HL-60 (cell line): ENCODE data around the gene ANAPC13.

Experiments used
- DNase-seq, 2 experiments: peaks; one replicate each; pipeline ENCODE4 v3.0.0-alpha.2; 2010 to 2020; ENCODE audit warnings: low read depth in 1 of 2, low spot score in 1 of 2
- H3K27ac ChIP-seq: fragments of 250-450 bp; sonication (Bioruptor Pico); replicated peaks from 2 replicates; pipeline ENCODE4 v1.5.1; 2020; ENCODE audit warnings: mild to moderate bottlenecking, moderate library complexity
- H3K27me3 ChIP-seq: fragments of 250-450 bp; sonication (Bioruptor Pico); 2 replicates; pipeline ENCODE4 v1.5.1; 2021; ENCODE audit warnings: mild to moderate bottlenecking, moderate library complexity; ENCODE audit not compliant: insufficient read depth, poor library complexity, severe bottlenecking
- H3K4me3 ChIP-seq: replicated peaks from 2 replicates; pipeline ENCODE4 v1.5.1; 2011; ENCODE audit warnings: mild to moderate bottlenecking, control low read depth, low read length; ENCODE audit not compliant: insufficient read depth
- GABPA ChIP-seq: IDR thresholded peaks from 2 replicates; pipeline ENCODE4 v1.6.1; 2012; ENCODE audit warnings: low read depth
- POLR2AphosphoS5 ChIP-seq: IDR thresholded peaks from 2 replicates; pipeline ENCODE4 v1.6.1; 2012; ENCODE audit warnings: low read depth
- SPI1 ChIP-seq: IDR thresholded peaks from 2 replicates; pipeline ENCODE4 v1.6.1; 2012; ENCODE audit warnings: low read depth, mild to moderate bottlenecking, borderline replicate concordance
- long read RNA-seq: library from polyadenylated mRNA; unstranded; transcript quantifications from one replicate; pipeline ENCODE4 v2.0.0, GENCODE V29; 2020
- TF ChIP-seq, protein P1 (sequence below): IDR thresholded peaks from one replicate; pipeline ENCODE4 v1.5.1; 2011; ENCODE audit warnings: low read length, control low read depth, inconsistent platforms; ENCODE audit not compliant: insufficient read depth
- TF ChIP-seq, protein P2 (sequence below): IDR thresholded peaks from 2 replicates; pipeline ENCODE4 v1.6.1; 2012; ENCODE audit warnings: low read depth; ENCODE audit not compliant: insufficient replicate concordance

Gene ANAPC13, protein sequence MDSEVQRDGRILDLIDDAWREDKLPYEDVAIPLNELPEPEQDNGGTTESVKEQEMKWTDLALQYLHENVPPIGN
- long read RNA-seq, transcript ANAPC13-204 (3 exons, 1,840 nt): minor isoform, 94 of 240 reads
- long read RNA-seq, transcript ANAPC13-206 (3 exons, 1,420 nt): minor isoform, 8 of 240 reads
- long read RNA-seq, transcript ANAPC13-201 (3 exons, 1,209 nt): major isoform, 132 of 240 reads
- long read RNA-seq, partial matches to known transcripts: 0 of 240 reads
- long read RNA-seq, other reads (novel, unspliced or antisense): 4 of 240 reads

DNA sequence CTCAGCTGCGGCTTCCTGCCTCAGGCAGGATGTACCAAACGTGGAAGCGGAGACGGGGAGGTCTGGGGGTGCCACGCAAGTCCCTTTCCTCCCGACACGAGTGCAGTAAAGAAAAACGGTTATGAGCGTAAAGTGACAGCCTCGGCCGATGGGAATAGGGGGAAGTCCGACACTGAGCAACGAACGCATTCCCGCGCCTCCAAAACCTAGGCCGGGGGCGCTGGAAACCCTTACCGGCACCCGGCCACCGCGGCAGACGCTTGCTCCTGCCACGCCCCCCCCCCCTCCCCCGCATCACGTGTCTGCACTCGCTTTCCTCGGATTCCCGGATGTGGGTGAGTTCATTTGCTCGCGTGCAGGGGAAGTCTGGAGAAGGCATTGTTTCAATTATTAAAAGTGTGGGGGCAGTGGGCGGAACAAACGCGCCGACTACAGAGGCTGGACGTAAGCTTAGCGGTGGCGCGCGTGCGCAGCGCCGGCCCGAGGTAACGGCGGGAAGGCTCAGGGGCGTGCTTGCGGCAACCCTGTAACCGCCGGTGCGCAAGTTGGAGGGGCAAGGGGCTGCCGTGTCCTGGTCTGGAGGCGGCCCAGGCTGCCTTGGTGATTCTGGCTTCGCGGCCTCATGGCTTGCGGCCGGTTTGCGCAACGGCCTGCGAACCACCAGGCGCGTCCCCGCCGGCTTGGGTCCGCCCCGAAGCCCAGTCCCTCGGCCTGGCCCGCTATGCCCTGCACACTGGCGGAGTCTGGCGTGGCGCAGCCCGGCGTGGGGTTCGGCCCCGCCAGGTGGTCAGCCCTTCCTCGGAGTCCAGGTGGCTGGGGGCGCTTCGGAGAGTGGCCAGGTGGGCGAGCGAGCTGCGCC, at the start of gene ANAPC13, which contains the start of gene CEP63:
Gene ANAPC13 (minus strand): TSS at position 268 of the 859 bp plus-strand sequence. CDS start 3,081 bp downstream, outside the sequence.
Gene CEP63 (plus strand): TSS at position 340 of the 859 bp plus-strand sequence. CDS start 9,264 bp downstream, outside the sequence.
- Histone ChIP-seq H3K4me3 (peak within 1 kb of the TSS; percentile 78), H3K27ac (peak within 1 kb of the TSS; percentile 99), H3K27me3 (no peaks in the 10 kb centered on the region)
- TF ChIP-seq GABPA (peak; percentile 58; the same call in 1 of the 2 replicates), POLR2AphosphoS5 (peak; percentile 73), SPI1 (peak; percentile 65; the same call in 1 of the 2 replicates)
- TF ChIP-seq, protein P1, sequence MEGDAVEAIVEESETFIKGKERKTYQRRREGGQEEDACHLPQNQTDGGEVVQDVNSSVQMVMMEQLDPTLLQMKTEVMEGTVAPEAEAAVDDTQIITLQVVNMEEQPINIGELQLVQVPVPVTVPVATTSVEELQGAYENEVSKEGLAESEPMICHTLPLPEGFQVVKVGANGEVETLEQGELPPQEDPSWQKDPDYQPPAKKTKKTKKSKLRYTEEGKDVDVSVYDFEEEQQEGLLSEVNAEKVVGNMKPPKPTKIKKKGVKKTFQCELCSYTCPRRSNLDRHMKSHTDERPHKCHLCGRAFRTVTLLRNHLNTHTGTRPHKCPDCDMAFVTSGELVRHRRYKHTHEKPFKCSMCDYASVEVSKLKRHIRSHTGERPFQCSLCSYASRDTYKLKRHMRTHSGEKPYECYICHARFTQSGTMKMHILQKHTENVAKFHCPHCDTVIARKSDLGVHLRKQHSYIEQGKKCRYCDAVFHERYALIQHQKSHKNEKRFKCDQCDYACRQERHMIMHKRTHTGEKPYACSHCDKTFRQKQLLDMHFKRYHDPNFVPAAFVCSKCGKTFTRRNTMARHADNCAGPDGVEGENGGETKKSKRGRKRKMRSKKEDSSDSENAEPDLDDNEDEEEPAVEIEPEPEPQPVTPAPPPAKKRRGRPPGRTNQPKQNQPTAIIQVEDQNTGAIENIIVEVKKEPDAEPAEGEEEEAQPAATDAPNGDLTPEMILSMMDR: no peak
- TF ChIP-seq, protein P2, sequence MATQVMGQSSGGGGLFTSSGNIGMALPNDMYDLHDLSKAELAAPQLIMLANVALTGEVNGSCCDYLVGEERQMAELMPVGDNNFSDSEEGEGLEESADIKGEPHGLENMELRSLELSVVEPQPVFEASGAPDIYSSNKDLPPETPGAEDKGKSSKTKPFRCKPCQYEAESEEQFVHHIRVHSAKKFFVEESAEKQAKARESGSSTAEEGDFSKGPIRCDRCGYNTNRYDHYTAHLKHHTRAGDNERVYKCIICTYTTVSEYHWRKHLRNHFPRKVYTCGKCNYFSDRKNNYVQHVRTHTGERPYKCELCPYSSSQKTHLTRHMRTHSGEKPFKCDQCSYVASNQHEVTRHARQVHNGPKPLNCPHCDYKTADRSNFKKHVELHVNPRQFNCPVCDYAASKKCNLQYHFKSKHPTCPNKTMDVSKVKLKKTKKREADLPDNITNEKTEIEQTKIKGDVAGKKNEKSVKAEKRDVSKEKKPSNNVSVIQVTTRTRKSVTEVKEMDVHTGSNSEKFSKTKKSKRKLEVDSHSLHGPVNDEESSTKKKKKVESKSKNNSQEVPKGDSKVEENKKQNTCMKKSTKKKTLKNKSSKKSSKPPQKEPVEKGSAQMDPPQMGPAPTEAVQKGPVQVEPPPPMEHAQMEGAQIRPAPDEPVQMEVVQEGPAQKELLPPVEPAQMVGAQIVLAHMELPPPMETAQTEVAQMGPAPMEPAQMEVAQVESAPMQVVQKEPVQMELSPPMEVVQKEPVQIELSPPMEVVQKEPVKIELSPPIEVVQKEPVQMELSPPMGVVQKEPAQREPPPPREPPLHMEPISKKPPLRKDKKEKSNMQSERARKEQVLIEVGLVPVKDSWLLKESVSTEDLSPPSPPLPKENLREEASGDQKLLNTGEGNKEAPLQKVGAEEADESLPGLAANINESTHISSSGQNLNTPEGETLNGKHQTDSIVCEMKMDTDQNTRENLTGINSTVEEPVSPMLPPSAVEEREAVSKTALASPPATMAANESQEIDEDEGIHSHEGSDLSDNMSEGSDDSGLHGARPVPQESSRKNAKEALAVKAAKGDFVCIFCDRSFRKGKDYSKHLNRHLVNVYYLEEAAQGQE: peak; percentile 25
- DNase-seq: peak; percentile 98 to 99

DNA sequence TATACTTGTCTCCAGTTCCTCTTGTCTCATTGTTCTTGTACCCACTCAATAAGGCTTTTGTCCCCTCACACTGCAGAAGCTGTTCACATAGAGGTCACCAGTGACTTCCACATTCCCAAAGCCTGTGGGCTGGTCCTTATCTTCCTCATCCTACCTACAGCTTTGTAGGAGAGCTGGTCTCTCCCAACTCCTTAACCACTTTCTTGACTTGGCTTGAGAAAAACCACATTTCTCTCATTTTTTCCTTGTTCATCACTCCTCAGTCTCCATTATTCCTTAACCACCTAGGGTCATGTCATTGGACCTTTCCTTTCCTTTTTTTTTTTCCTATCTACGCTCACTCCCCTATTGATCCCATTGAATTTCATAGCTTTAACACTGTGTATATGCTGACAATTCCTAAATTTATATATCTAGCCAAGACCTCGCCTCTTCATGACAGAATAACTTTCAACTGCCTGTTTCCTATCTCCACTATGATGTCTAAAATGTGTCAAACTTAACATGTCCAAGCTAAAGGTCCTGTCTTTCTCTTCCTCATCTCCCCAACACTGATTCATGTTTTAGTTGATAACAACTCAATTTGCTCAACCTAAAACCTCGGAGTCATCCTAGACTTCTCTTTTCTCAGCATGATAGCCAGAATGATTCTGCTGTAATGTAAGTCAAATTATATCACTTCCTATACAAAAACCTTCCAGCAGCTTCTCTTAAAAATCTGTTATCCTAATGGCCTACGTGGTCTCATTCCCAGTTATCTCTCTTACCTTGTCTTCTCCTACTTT, 49.6 kb upstream of the ANAPC13 start:
- H3K27me3 ChIP-seq: no peaks in the 10 kb centered on the region
- no peak for DNase-seq
- TF ChIP-seq, protein P2: no peak
- no peak for TF ChIP-seq POLR2AphosphoS5
- TF ChIP-seq GABPA: no peak
- TF ChIP-seq, protein P1: no peak
- TF ChIP-seq SPI1: no peak
- H3K27ac ChIP-seq: no peak overlapping the region
- H3K4me3 ChIP-seq: no peak overlapping the region

DNA sequence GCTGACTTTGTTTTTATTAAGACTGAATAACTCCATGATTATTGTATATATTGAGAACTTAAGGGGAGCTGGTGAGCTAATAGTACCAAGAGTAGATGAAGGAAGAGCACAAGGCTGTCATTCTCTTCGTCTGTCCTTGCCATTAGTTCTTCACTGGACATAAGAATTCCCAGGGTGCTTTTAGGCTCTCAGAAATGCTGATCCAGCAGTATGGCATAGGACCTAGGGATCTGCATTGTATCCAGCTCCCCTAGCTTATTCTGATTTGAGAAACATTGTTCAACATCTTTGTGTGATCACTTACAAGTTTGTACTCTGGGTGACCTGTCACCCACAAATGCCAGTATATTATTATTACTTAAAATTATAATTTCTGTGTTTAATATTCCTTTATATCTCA, 47.7 kb upstream of the ANAPC13 start:
- TF ChIP-seq SPI1: no peak
- no peak for TF ChIP-seq POLR2AphosphoS5
- TF ChIP-seq, protein P2: no peak
- TF ChIP-seq, protein P1: no peak
- no peak for TF ChIP-seq GABPA
- Histone ChIP-seq H3K27me3 (no peaks in the 10 kb centered on the region), H3K4me3 (no peak overlapping the region), H3K27ac (no peak overlapping the region)
- DNase-seq: no peak
